ENCODE results near the gene FAM110A.
A peak's percentile ranks its signal among the peaks of the same experiment; 100 is the strongest.

The FAM110A gene

GRCh38 chr20:873875-874607, 40.5 kb downstream of the FAM110A start:
- TF ChIP-seq POLR2A (IDR thresholded peaks at IDR 0.05; ENCODE audit: extremely low read depth, insufficient read length) (no peak), MYC (IDR thresholded peaks at IDR 0.05; ENCODE audit: low read depth, low read length) (no peak), MAX (IDR thresholded peaks at IDR 0.05; ENCODE audit: low read depth, low read length) (no peak)
- TF ChIP-seq, protein P1, sequence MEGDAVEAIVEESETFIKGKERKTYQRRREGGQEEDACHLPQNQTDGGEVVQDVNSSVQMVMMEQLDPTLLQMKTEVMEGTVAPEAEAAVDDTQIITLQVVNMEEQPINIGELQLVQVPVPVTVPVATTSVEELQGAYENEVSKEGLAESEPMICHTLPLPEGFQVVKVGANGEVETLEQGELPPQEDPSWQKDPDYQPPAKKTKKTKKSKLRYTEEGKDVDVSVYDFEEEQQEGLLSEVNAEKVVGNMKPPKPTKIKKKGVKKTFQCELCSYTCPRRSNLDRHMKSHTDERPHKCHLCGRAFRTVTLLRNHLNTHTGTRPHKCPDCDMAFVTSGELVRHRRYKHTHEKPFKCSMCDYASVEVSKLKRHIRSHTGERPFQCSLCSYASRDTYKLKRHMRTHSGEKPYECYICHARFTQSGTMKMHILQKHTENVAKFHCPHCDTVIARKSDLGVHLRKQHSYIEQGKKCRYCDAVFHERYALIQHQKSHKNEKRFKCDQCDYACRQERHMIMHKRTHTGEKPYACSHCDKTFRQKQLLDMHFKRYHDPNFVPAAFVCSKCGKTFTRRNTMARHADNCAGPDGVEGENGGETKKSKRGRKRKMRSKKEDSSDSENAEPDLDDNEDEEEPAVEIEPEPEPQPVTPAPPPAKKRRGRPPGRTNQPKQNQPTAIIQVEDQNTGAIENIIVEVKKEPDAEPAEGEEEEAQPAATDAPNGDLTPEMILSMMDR (IDR thresholded peaks at IDR 0.05; ENCODE audit: low read depth, low read length): no peak
- DNase-seq (ENCODE audit: low read depth): no peak
- H3K4me3 ChIP-seq (ENCODE audit: low read depth, low read length): no peak overlapping the region

- DNase-seq (ENCODE audit: low read depth): no peak
- no peak overlapping the region for H3K4me3 ChIP-seq (ENCODE audit: low read depth, low read length)
- no peak for TF ChIP-seq MAX (IDR thresholded peaks at IDR 0.05; ENCODE audit: low read depth, low read length)
- TF ChIP-seq, protein P1 (IDR thresholded peaks at IDR 0.05; ENCODE audit: low read depth, low read length): no peak
These were observed 41.6 kb downstream of the FAM110A start for GRCh38 chr20:875115-875514.

DNA sequence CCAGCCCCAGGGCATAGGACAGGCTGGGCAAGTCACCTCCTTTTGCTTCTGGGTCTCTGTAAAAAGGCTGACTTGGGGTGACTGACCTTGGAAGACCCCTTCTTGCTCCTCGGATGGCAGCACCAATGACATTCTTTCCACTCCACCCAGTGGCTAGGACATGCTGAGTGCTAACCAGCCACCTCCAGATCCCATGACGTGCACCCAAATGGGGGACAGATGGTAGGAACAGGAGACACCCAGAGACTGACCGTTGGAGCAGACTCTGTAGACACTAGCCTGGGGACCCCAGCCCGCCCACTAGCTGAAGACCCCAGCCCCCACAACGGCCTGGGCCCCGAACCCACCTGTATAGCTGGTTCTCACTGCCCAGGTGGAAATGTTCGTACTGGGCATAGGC, 44.3 kb downstream of the FAM110A start:
- H3K4me3 ChIP-seq (ENCODE audit: low read depth, low read length): no peak overlapping the region
- no peak for DNase-seq (ENCODE audit: low read depth)
- TF ChIP-seq, protein P1 (IDR thresholded peaks at IDR 0.05; ENCODE audit: low read depth, low read length): no peak
- TF ChIP-seq MAX (IDR thresholded peaks at IDR 0.05; ENCODE audit: low read depth, low read length) (no peak), POLR2A (IDR thresholded peaks at IDR 0.05; ENCODE audit: extremely low read depth, insufficient read length) (no peak), MYC (IDR thresholded peaks at IDR 0.05; ENCODE audit: low read depth, low read length) (no peak)

GRCh38 chr20:878511-879307, 45.2 kb downstream of the FAM110A start:
- peak; percentile 63 for DNase-seq (ENCODE audit: low read depth)
- TF ChIP-seq MAX (IDR thresholded peaks at IDR 0.05; ENCODE audit: low read depth, low read length) (peak; percentile 36; the same call in 1 of the 2 replicates), MYC (IDR thresholded peaks at IDR 0.05; ENCODE audit: low read depth, low read length) (peak; percentile 45; the same call in 1 of the 2 replicates), POLR2A (IDR thresholded peaks at IDR 0.05; ENCODE audit: extremely low read depth, insufficient read length) (no peak)
- TF ChIP-seq, protein P1 (IDR thresholded peaks at IDR 0.05; ENCODE audit: low read depth, low read length): no peak
- no peak overlapping the region for H3K4me3 ChIP-seq (ENCODE audit: low read depth, low read length)

GRCh38 chr20:879626-880025, 46.1 kb downstream of the FAM110A start:
- H3K4me3 ChIP-seq (ENCODE audit: low read depth, low read length): no peak overlapping the region
- no peak for DNase-seq (ENCODE audit: low read depth)

More at GRCh38 chr20:879626-880025, 46.1 kb downstream of the FAM110A start:
- no peak for TF ChIP-seq MYC (IDR thresholded peaks at IDR 0.05; ENCODE audit: low read depth, low read length)
- TF ChIP-seq MAX (IDR thresholded peaks at IDR 0.05; ENCODE audit: low read depth, low read length): no peak
- TF ChIP-seq, protein P1 (IDR thresholded peaks at IDR 0.05; ENCODE audit: low read depth, low read length): no peak
- TF ChIP-seq POLR2A (IDR thresholded peaks at IDR 0.05; ENCODE audit: extremely low read depth, insufficient read length): no peak

All from NB4 (cell line).